NCI-H1436 (cell line): ENCODE data around the gene ZSWIM5.
"Not testable (repeated sequence)": the region's sequence is repeated elsewhere in the genome, so short reads cannot be mapped to it uniquely, and the experiment has no call there.

Source experiments
- DNase-seq: peaks from one replicate; lab custom pipeline; 2025; lab: John Stamatoyannopoulos, UW

The ZSWIM5 gene

DNA sequence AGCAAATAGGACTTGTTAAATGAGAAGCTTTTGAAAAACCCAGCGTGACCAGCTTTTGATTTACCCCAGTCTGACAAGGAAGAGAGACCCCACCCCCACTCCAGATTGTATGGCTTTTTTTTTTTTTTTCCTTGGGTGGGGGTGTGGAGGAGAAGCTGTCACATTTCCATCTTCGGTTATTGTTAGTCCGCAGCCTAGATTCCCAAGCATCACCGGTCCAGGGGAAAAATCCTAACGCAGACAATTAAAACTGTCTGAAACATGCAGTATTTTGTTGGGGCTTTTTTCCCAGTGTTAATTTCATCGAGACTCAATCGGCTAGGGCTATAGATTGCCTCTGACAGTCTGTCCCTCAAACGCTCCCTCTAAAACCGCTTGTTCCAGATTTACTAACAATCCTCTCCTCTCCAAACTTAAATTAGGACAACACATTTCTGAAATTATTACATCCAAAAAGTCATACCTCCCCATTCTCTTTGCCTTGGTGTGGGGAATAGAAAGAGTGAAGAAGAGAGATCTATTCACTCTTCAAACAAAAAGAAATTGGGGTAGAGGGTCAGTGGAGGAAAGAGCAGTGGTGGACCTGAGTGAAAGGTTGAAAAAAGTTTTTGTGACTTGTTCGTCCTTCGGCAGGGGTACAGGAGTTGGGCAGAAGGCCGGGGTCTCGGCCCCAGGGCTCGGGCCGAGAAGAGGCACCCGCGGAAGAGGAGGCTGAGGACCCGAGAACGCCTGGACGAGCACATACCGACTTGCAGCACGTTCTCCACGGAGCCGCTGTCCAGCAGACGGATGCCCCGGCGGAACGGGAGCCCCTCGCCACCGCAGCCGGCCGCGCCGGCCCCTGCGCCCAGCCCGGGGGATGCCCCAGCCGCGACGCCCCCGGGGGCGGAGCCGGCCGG, 1.1 kb downstream of the ZSWIM5 start:
- no peak for DNase-seq

DNA sequence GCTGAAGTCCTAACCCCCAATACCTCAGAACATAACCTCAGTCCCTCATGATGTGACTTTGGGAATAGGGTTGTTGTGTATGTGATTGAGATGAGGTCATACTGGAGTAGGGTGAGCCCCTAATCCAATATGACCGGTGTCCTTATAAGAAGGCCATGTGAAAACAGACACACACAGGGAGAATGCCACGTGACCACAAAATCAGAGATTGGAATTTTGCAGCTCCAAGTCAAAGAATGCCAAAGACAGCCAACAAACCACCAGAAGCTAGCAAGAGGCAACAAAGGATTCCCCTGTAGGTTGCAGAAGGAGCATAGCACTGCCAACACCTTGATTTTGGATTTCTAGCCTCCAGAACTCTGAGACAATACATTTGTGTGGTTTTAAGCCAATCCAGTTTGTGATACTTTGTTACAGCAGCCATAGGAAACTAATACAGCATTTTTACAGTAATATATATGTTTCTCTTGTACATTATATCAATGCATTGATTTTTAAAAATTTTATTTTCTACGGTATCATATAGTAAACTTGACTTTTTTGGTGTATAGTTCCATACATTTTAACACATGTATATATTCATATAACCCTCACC, 5.4 kb downstream of the ZSWIM5 start:
- DNase-seq, result no peak

GRCh38 chr1:45200435-45200834, 6.0 kb downstream of the ZSWIM5 start:
- no peak for DNase-seq

GRCh38 chr1:45198185-45198584, 8.2 kb downstream of the ZSWIM5 start:
- no peak for DNase-seq

DNA sequence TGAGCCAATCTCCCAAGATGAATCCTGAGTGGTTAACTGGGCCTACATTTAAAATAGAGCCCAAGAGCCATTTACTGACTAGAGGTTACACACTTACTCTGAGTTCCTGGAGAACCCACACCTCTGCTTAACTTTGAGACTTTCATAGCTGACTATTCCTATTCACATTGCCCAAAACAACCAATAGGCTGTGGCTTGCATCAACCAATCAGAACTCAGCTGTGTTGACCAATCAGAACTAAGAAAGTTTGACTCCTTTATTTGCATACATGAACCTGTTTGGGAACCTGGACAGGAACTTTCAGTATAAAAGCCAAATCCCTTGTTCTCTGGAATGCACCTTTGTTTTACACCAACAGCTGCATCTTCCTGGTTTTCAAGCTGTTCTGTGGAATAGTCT, 9.5 kb downstream of the ZSWIM5 start:
- DNase-seq, result no peak

DNA sequence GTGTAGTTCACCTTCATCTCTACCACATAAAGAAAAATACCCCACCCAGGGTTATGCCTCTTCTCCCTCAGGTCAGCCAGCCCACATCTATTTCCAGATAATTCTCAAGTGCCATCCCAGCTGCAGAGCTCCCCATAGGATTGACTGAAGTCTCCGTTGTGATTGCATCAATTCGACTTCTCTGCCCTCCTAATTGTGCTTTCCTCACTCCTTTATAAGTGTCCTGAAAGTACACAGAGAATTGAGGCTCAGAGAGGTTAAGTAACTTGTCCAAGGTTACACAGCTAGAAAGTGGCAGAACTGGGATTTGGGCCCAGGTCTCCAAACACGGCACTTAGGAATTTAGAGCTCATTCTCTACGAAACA, 15.0 kb downstream of the ZSWIM5 start:
- DNase-seq, result no peak

- DNase-seq, result no peak
Observed at GRCh38 chr1:45187725-45188124, 18.7 kb downstream of the ZSWIM5 start.

GRCh38 chr1:45179918-45180519, 26.4 kb downstream of the ZSWIM5 start:
- DNase-seq, result not testable (repeated sequence)

- no peak for DNase-seq
Observed at GRCh38 chr1:45177452-45177851, 29.0 kb downstream of the ZSWIM5 start.

DNA sequence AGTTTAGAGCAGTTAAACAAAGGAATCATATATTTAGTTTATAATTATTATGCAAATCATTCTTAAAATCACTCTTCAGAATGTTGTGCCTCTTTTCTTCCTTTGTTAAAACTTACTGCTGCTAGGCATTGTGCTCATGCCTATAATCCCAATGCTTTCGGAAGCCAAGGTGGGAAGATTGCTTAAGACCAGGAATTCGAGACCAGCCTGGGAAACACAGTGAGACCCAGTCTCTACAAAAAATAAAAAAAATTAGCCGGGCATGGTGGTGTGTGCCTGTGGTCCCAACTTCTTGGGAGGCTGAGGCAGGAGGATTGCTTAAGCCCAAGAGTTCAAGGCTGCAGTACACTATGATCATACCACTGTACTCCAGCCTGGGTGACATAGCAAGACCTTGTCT, 33.6 kb downstream of the ZSWIM5 start:
- DNase-seq, result no peak

- DNase-seq, result no peak
Observed at GRCh38 chr1:45172005-45172404, 34.4 kb downstream of the ZSWIM5 start.

- no peak for DNase-seq
Observed at GRCh38 chr1:45171575-45171974, 34.8 kb downstream of the ZSWIM5 start.

- DNase-seq, result no peak
Observed at GRCh38 chr1:45170151-45170742, 36.2 kb downstream of the ZSWIM5 start.

- not testable (repeated sequence) for DNase-seq
Observed at GRCh38 chr1:45167947-45168346, 38.5 kb downstream of the ZSWIM5 start.

GRCh38 chr1:45164307-45164706, 42.1 kb downstream of the ZSWIM5 start:
- DNase-seq, result not testable (repeated sequence)

DNA sequence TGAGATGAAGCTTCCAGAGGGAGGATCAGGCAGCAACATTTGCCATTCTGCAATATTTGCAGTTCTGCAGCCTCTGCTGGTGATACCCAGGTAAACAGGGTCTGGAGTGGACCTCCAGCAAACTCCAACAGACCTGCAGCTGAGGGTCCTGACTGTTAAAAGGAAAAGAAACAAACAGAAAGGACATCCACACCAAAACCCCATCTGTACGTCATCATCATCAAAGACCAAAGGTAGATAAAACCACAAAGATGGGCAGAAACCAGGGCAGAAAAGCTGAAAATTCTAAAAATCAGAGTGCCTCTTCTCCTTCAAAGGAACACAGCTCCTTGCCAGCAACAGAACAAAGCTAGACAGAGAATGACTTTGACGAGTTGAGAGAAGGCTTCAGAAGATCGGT, 43.3 kb downstream of the ZSWIM5 start:
- not testable (repeated sequence) for DNase-seq

GRCh38 chr1:45162041-45163035, 44.1 kb downstream of the ZSWIM5 start:
- not testable (repeated sequence) for DNase-seq

DNA sequence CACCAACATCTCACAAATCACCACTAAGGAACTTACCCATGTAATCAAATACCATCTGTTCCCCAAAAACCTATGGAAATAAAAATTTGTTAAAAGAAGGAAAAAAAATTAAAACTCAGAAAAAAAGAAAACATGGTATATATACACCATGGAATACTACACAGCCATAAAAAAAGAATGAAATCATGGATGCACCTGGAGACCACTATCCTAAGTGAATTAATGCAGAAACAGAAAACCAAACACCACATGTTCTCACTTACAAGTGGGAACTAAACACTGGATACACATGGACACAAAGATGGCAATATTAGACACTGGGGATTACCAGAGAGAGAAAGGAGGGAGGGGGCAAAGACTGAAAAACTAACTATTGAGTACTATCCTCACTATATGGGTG, 50.4 kb downstream of the ZSWIM5 start:
- DNase-seq, result no peak

DNA sequence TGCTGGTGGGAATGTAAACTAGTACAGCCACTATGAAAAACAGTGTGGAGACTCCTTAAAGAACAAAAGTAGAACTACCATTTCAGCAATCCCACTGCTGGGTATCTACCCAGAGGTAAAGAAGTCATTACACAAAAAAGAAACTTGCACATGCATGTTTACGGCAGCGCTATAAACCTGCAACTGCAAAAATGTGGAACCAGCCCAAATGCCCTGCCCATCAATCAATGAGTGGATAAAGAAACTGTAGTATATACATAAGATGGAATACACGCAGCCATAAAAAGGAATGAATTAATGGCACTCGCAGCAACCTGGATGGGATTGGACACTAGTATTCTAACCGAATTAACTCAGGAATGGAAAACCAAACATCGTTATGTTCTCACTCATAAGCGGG, 51.0 kb downstream of the ZSWIM5 start:
- DNase-seq, result no peak

DNA sequence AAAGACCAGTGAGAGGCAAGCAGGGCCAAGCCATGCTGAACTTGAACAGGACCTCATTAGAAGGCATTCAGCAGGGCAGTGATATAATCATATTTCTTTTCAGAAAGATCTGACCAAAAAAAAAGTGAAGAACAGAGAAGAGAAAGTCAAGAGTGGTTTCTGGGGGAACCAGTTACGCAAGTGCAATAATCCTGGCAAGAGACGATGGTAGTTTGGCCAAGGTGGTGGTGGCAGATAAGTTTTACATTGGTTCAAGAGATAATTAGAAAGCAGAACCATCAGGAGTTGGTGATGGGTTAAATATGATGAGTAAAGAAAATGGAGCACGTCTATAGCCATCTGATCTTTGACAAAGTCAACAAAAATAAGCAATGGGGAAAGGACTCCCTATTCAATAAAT, 54.3 kb downstream of the ZSWIM5 start:
- DNase-seq, result no peak

DNA sequence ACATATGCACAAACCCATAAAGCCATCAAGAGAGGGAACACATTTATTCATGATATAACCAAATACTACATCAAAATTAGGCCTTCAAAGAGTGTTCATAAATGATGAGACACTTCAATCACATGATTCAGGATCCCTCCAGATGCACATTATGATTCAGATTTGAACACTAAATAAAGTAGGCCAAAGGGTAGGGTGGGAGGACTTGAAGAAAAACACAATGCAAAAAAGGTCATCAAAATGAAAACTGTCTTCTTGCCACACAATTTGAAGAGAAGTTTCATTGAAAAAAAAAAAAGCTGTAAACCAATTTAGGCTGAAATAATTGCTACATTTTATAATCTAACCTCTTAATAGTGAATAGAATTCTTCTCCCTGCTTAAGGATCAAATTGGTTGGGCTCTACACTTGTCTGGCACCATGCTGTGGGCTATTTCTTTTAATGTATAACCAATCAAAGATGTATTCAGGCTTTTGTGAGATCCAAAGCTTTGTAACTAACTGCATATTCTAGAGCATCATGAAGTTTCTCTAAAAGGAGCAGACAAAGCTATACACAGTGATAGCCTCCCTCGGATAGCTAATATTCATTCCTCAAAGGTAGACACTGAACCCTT, 58.1 kb downstream of the ZSWIM5 start:
- no peak for DNase-seq
